Measurements from ENCODE around the gene TAGAP.

- TF ChIP-seq EP300 (IDR thresholded peaks at IDR 0.05) (no peak), CTCF (IDR thresholded peaks at IDR 0.05) (no peak), POLR2A (IDR thresholded peaks at IDR 0.05) (no peak)
Measured at GRCh38 chr6:159053781-159054398, 9.1 kb upstream of the TAGAP start.
